HK-2 (cell line): ENCODE measurements around the gene DCLK3.

Experiments used
- DNase-seq: peaks from one replicate; pipeline ENCODE4 v3.0.0-alpha.2; 2018; ENCODE audit not compliant: unreplicated experiment

Gene DCLK3

GRCh38 chr3:36709826-36710365 is 54.5 kb downstream of the DCLK3 start:
- DNase-seq = no peak

DNA sequence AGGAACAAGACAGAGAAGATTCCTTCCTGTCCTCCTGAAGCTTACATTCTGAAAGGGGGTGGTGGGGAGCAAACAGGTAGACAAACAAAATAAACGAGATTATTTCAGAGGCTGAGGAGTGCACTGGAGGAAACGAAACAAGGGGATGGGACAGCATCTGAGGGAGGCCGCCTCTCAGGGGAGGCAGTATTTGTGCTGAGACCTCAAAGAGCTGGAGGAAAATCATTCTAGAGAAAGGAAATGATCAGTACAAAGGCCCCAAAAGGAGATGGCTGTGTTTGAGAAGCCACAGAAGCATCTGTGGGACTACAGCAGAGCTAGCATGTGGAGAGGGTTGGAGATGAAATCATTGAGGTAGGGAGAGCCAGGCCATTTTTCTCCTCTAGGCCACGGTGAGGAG is 55.1 kb downstream of the DCLK3 start:
- no peak for DNase-seq

- DNase-seq = peak; percentile 28
Measured at GRCh38 chr3:36707623-36708409, 56.5 kb downstream of the DCLK3 start.

- no peak for DNase-seq
Measured at GRCh38 chr3:36705015-36705414, 59.3 kb downstream of the DCLK3 start.

GRCh38 chr3:36704280-36704679 is 60.1 kb downstream of the DCLK3 start:
- no peak for DNase-seq

DNA sequence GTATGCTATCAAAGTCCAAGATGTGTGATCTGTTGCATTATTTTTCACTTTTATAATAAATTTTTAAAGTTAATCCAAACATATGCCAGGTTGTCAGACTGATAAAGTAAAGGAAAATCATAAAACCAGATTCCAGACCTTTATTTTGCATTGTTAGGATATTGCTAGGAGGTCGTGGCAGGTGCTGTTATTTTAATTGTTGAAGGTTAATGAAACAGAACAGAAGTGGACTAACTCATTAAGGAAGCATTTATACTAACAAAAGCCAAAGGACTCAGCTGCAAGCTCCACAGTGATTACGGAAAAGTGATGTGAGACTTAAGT is 63.1 kb downstream of the DCLK3 start:
- DNase-seq = no peak

DNA sequence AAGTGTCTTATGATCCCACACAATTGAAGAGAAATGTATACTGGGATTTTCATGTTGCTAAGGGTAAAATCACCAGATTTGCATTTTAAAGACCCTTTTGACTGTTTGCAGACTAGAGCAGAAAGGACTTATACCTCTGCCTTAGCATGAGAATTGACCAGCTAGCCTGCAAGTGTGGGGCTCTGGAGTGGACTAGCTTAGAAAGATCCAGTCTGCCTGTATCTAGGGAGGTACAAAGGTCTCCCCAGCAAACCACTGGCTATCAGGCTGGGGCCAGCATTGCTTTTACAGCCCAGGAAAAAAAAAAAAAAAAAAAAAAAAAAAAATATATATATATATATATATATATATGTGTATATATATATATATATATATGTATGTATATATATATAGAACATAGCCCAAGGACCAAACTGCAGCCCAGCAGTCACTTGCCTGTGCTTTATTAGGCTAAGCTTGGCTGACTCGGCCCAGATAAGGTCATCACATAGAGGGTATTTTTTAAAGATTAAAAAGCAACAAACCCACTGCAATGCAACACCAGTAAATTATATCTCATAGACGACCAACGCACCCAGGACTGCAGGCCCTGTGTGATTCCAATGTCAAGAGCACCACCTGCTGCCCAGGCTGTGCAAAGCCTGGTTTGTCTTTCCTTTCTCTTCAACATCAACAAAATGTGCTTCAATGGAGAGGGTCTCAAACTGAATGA is 63.7 kb downstream of the DCLK3 start:
- DNase-seq = peak; percentile 59

DNA sequence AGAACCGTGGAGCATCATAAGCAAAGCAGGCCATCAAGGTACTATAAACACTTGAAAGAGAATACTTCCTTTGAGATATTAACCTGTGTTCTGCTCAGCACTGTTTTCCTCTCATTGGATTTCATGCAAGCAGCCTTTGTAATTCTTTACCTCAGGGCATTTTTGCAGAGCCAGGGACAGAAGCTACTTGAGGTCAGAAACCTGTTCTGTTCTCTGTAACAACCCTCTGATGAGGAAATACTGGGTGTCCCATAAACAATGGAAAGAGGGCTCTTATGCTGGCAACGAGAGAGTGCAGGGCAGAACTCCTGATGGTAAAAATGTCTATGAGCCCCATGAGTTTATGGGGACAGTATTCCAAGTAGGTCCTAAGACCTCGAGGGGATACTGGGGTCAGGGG is 66.0 kb downstream of the DCLK3 start:
- no peak for DNase-seq

DNA sequence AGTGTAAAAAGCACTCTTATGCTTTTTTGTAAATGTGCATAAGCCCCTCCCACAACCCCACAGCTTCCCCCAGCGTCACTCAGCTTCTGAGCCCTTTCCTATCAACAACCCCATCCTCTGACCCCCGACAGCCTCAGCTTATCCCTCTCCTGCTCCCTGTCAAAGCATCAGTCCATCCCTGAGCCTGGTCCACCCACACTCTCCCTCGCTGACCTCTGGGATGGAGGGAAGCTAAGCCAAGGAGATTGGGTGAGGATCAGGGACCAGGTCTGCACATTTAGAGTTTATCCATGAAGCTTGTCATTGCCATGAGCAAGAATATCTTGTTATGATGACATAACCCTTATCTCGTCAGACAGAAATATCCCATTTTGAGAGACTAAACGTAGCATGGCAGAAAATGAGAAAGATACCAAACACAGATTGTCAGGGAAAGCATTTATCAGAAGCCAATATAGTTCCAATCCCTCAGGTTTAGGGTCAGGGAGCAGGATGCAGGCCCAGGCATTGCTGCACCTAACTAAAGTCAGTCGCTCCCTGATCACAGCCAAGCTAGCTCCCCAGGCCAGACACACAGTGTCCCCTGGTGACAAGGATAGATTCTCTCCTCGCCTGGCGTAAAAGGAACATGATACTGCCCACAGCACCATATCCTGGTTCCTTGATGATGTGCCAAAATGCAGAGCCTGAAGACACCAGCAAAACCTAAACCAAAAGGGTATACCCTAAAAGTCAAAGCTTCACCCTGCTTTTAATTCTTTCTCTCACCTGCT is 66.9 kb downstream of the DCLK3 start:
- no peak for DNase-seq

DNA sequence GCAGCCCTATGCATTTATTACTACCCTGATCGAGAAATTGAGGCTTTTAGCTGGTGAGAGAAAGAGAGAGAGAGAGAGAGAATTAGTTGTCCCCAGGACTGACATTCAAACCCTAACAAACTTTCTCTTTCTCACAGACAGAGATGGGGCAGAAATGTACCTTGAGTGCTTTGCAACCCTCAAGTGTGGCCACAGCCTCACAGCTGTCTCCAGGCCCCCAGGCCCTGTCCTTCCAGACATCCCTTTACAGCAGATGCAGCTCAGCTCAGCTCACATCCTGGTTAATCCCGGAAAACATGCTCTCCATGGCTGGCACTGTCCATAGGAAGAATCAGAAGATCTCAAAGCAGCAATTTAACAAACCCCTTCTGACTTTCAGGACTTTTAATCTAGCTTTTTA is 67.6 kb downstream of the DCLK3 start:
- no peak for DNase-seq

DNA sequence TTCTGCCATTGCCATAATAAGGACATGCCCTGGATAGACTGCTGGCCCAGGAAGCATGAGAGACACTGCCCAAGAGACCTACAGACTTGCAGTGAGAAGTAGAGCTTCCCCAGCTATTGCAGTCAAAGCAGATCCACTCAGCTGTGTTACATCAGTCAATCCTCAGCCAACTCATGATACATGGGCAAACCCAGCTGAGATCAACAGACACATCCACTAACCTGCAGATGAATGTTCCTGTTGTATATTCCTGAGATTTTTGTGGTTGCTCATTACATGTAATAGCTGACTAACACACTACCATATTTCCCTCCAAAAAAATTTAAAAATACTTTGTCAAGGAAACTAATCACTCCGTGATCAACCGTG is 68.6 kb downstream of the DCLK3 start:
- peak; percentile 33 for DNase-seq

DNA sequence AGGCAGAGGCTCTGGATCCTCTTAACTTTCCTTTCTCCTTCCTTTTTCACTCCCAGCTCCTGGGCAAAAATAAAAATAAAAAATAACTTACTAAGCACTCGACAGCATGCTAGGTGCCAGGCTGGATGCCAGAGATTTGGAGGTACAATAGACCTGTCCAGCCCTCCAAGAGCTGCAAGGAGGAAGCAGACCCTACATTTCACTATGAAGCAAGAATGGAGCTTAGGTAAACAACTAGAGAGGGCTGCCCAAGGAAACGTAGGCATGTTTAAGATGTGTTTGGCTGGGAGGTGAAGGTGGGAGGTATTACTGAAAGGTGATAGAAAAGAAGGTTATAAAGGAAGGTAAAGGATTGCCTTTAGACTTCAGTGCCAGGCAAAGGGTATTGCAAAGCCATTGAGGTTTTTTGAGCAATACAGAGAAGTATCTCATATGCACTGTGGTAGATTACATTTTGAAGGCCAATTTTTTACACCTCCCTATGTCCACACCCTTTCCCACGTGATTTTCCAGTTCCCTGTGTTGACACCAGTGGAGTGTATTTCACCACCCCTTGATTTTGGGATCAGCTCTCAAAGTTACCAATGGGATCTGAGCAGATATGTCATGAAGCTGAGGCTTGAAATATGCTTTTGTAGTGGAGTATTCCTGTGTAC is 69.1 kb downstream of the DCLK3 start:
- no peak for DNase-seq

- DNase-seq = no peak
Measured at GRCh38 chr3:36693670-36694069, 70.7 kb downstream of the DCLK3 start.

- no peak for DNase-seq
Measured at GRCh38 chr3:36689560-36689959, 74.8 kb downstream of the DCLK3 start.

DNA sequence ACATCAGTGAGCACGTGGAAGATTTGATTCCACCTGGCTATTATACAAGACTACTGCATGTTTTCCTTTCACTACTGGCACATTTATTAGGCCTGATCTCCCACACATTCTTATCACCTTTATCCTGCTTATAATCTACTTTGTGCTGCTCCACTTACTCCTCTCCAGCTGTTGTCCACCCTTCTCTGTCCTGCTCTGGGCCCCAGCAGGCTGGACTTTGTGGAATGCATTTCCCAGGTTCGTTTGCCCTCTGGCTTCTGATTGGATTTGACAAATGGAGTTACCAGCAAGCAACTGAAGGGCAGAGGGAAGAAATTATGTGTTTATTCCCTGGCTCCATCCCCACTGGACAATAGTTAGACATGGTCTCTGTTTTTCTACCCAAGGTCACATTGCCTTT is 75.5 kb downstream of the DCLK3 start:
- no peak for DNase-seq

GRCh38 chr3:36686516-36686915 is 77.8 kb downstream of the DCLK3 start:
- no peak for DNase-seq

DNA sequence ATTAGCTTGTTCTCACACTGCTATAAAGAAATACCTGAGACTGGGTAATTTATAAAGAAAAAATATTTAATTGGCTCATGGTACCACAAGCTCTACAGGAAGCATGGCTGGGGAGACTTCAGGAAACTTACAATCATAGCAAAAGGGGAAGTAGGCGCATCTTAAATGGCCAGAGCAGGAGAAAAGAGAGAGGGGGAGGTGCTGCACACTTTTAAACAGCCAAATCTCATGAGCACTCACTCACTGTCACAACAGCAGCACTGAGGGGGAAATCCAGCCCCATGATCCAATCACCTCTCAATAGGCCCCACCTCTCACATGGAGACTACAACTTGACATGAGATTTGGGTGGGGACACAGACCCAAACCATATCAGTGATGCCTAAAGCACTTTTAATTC is 82.5 kb downstream of the DCLK3 start:
- no peak for DNase-seq

GRCh38 chr3:36680952-36681351 is 83.4 kb downstream of the DCLK3 start:
- no peak for DNase-seq

DNA sequence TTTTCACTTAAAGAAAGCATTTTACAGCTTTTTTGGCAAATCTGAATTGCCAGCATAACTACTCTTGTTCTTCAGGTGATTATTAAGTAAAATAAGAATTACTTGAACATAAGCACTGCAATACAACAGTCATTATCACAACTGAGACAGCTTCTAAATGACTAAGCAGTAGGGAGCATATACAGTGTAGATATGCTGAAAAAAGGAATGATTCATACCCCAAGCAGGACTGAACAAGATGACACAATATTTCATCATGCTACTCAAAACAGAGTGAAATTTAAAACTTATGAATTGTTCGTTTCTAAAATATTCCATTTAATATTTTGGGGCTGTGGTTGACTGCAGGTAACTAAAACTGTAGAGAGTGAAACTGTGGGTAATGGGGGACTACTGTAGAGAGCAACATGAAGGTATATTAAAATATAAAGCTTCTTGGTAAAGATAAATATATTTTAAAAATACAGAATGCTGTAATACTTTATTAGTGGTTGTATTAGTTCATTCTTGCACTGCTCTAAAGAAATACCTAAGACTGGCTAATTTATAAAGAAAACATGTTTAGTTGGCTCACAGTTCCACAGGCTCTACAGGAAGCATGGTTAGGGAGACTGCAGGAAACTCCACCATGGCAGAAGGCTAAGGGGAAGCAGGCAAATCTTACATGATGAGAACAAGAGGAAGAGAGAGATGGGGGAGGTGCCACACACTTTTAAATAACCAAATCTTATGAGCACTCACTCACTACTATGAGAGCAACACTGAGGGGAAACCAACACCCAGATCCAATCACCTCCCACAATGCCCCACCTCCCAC is 84.8 kb downstream of the DCLK3 start:
- no peak for DNase-seq

DNA sequence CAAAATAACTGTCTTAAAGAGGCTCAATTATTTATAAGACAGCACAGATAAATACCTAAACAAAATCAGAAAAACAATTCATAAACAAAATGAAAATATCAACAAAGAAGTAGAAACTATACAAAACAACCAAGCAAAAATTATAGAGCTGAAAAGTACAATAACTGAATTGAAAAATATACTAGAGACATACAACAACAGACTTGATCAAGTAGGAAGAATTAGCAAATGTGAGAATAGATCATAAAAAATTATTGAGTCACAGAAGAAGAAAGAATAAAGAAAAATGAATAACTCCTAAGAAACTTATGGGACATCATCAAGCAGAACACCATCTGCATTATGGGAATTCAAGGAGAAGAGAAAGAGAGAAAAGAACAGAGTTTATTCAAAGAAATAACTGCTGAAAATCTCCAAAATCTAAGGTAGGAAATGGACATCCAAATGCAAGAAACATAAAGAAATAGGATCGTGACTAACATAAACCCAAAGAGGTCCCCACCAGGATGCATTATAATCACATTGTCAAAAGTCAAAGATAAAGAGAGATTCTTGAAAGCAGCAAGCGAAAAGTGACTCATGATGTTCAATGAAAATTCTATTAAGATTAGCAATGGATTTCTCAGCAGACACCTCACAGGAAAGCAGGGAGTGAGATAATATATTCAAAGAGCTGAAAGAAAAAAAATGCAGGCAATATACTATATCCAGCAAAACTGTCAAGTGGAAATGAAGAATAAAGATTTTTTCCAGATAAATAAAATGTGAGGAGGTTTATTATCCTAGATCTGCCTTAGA is 85.9 kb downstream of the DCLK3 start:
- no peak for DNase-seq
